NCI-H1105 (cell line): ENCODE results near the gene REM2.

ENCODE experiments used
- DNase-seq: peaks from one replicate; lab custom pipeline; 2025; lab: John Stamatoyannopoulos, UW

REM2 gene, protein sequence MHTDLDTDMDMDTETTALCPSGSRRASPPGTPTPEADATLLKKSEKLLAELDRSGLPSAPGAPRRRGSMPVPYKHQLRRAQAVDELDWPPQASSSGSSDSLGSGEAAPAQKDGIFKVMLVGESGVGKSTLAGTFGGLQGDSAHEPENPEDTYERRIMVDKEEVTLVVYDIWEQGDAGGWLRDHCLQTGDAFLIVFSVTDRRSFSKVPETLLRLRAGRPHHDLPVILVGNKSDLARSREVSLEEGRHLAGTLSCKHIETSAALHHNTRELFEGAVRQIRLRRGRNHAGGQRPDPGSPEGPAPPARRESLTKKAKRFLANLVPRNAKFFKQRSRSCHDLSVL

DNA sequence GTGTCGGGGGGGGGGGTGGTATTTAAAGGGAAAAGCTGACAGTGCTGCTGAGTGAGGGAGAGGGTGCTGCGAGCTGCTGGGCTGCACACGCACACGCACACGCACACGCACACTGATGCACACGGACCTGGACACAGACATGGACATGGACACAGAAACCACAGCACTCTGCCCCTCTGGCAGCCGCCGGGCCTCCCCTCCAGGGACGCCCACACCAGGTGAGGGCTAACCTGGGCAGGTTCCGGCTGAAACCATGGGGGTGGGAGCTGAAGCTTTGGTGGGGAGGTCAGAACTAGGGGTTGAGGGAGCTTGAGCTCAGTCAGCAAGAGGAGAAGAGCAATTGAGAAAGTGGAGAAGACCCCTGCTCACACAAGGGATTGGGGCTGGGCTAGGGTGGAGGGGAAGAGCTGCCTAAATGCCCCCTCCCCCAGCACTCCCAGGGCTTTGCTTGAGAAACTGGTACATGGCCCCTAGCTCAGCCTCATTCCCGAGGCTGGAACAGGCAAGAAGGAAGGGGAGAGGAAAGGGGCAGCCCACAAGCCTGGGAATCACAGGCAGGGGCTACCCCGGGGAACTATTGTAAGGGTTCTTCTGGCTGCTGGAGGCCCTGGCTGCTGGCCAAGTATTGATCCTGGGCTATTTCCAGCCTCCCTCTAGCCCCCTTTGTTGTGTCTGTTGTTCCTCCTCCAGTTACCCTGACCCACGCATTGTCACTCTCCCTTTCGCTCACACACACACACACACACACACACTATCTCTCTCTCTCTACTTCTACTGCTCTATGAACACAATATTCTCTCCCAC lies at the start of gene REM2:
REM2 (plus strand) TSS at position 50 of the 804 bp plus-strand sequence; CDS start at position 116, 66 bp downstream.
- peak; percentile 24 for DNase-seq

DNA sequence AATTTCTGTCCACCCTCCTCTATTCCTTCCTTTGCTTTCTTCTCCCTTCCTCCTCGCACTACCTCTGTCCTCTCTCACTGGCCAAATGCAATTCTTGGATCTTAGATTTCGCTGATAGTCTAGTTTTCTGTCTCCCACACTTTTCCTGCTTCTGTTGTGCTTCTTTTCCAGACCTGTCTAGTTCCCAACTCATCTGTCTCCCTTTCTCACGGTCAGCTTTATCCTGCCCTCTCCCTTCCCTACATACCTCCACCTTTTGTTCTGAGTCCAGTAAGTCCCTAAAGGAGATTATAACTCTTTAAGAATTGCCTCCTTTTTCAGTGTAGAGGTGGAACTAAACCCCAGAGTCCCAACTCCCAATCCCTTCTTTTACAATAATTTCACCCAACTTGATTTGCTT lies 47.5 kb upstream of the REM2 start:
- DNase-seq: no peak

DNA sequence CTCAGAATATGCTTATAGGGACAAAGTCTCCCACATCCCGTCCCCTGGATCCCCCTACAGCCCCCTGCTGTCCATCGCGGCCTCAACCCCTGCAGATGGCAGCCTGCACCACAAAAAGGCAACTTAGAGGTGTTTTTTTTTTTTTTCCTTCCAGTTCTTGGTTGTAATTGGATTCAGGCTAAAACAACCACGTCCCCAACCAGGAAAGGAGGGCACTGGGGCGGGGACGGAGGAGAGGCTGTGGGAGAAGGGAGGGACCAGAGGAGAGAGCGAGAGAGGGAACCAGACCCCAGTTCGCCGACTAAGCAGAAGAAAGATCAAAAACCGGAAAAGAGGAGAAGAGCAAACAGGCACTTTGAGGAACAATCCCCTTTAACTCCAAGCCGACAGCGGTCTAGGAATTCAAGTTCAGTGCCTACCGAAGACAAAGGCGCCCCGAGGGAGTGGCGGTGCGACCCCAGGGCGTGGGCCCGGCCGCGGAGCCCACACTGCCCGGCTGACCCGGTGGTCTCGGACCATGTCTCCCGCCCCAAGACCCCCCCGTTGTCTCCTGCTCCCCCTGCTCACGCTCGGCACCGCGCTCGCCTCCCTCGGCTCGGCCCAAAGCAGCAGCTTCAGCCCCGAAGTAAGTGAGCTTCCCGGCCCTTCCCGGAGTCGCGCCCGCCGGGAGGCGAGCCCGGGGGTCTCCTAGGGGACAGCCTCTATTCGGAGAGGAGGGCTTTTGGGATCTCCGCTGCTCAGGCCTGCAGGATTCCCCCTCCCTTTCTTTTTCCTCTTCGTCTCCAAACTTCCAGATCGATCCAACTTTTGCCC lies 46.5 kb upstream of the REM2 start, which contains the start of gene MMP14:
MMP14 (plus strand) TSS at position 285 of the 813 bp plus-strand sequence; CDS start at position 518, 233 bp downstream.
- DNase-seq: peak; percentile 49

DNA sequence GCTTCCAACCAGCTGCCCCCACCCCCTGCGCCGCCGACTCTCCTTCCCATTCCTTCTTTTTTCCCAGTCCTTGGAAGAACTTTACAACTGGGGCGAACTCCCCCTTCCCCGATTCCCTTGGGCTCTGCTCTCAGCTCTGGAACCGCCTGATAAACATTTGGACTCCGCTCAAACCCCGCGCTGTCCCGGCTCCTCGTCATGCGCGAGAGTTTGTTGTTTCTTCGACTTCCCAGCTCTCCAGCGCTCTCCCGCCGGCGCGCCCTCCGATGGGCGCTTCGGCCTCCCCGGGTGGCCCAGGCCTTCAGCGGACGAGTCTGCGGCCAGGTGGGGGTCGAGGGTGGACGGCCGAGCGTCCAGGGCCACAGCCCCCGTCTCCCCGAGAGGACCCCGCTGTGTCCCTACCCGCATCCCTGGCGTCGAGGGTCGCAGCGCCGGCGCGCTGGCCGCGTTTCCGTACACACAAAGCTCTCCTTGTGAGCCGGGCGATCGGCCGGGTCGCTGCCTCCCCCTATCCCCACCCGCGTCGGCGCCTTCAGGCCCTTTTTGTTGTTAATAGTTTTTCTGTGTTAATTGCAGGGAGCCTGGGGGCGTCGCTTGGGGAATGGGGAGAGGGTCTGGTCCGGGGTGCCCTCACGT lies 45.8 kb upstream of the REM2 start:
- DNase-seq: peak; percentile 25

DNA sequence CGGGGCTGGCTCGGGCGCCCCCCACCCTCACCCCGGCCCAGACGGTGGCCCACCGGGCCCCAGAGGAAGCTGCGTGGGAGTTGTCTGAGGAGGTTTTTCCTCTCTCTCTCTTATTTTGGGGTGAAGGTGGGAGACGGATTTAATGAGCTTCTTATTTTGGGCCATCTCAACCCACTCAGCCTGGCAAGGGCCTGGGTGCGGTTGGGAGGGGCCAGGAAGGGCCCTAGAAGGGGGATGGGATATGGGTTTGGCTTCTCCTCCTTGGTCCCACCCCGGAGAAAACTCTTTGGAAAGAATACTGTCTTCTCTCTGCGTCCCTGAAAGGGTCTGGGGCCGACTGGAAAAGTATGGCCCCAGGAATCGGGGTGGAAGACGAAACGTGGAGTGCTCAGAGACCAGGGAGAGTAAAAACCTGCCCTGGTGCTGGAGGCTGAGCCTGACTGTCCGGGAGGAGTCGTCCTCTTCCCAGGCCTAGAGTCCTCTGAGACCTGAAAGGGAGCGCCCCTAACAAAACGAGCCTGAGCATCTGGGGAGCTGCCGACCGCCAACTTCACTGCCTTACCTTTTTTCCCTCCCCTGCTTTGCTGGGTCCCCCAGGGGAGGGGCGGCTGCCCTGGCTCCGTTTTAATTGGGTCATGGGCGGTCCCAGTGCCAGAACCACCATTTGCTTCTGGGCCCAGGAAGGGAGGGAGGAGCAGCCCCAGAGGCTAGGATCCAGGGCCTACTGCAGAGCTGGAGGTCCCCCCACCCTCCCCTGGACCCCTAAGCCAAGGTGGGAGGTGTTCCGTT lies 45.1 kb upstream of the REM2 start:
- DNase-seq: no peak

DNA sequence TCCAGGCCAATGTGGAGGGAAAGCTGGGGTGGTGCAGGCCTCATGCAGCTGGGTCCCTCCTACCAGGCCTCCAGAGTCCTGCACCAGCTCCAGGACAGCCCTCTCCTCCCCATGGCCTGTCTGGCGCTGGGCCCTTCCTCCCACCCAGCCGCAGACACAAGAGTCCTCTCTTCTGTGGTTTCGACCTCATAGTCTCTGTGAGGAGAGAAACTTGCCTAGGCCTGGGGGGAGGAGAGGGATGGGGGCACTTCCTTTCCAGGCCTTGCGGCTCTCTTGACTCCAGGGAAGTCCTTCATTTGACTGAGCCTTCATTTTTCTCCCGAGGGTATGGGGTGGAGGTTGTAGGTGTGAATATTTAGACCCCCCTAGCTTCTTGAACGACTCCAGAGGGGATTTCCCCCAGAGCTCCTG lies 44.4 kb upstream of the REM2 start:
- no peak for DNase-seq

DNA sequence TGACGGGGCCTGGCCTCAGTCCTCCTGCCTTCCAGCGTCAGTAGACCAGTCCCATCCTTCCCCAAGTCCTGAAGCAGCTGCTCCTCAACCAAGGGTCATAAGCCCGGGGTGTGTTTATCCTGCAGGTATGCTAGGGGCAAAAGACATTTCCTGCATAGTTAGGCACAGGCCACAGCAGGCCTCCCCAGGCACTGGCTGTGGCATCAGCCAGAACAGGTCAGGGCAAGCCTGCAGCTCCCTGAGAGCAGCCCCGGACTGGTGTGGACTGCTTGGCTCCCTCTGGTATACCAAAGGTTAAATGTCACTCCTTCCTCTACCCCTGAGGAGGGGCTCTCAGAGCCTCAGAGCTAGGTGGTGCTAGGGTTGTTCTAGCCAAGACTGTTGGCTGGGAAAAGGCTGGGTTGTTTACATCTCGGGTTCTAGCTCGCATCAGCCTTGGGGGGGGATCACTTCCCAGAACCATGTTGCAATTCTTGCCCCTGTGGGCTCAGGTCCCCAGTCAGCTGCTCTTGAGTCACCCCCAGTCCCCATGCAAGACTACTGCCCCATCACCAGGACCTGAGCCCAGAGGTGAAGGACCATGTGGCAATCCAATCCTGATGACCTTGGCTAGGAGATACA lies 43.8 kb upstream of the REM2 start:
- DNase-seq: no peak

DNA sequence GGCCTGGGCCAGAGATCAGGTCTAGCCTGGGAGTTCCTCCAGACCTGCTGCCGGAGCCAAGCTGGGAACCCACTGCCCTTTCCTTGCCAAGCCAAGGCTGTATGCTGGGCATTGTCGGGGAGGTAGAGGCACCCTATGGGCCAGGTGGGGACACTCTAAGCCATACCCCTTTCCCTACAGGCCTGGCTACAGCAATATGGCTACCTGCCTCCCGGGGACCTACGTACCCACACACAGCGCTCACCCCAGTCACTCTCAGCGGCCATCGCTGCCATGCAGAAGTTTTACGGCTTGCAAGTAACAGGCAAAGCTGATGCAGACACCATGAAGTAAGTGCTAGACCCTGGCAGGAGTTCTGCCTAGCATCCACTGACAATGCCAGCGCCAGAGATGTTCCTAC lies 41.7 kb upstream of the REM2 start:
- DNase-seq: no peak

DNA sequence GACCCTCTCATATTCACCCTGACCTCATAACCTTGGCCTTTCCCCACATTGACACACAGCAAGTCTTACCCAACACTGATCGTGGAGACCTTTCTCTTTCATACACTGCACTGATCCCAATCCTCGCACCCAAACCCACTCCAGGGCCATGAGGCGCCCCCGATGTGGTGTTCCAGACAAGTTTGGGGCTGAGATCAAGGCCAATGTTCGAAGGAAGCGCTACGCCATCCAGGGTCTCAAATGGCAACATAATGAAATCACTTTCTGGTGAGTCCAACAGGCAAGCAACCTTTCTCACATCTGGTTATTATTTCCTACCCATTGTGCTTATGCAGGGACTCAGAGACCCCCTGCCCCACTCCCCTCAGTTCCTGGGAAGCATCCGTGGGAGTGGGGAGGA lies 41.3 kb upstream of the REM2 start:
- DNase-seq: no peak

DNA sequence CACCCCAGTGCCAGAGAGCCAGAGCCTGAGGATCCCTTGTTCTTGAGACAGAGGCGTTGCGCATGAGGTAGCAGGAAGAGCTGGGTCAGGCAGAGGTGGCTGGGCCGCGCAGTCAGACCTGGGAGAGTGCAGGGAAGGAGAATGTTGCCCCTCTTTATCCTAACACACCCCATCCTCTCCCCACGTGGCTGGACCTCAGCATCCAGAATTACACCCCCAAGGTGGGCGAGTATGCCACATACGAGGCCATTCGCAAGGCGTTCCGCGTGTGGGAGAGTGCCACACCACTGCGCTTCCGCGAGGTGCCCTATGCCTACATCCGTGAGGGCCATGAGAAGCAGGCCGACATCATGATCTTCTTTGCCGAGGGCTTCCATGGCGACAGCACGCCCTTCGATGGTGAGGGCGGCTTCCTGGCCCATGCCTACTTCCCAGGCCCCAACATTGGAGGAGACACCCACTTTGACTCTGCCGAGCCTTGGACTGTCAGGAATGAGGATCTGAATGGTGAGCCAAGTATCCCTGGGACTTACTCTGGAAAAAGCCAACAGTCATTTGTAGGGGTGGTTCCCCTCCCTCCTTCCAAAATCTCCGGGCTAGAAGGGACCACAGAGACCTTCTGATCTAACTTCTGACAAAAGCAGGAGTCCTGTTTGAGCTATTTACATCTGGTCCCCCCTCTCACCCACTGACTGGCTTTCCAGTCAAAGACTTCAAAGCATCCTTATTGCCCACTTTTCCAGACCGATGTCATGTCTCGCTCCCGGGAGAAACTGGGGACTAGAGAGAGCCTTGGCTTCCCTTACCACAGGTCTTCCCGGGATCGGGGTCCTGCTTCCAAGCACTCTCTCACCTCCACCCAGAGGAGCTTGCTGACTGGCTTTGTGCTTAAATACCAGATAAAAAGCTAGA lies 40.6 kb upstream of the REM2 start:
- DNase-seq: no peak

DNA sequence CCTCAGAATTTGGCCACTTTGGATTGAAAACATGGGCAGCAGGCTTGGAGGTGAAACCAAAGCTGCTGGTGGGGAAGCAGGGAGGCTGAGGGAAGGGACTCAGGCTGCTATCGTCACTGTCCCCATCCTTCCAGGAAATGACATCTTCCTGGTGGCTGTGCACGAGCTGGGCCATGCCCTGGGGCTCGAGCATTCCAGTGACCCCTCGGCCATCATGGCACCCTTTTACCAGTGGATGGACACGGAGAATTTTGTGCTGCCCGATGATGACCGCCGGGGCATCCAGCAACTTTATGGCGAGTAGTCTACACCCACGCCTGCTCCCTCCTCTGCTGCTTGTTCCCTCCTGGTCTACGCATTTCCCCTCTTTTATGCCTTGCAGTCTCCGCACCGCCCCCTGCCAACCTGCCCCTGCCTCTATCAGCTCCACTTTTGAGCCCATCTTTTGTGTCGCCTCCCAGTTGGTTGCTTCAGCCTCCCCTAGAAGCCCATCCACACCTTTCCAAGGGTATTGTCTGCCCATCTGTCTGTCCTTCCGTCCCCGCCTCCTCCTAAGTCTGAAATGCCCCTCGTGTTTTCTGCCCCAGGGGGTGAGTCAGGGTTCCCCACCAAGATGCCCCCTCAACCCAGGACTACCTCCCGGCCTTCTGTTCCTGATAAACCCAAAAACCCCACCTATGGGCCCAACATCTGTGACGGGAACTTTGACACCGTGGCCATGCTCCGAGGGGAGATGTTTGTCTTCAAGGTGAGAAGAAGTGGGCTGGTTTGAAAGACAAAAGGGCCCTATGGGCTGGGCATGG lies 39.7 kb upstream of the REM2 start:
- no peak for DNase-seq

DNA sequence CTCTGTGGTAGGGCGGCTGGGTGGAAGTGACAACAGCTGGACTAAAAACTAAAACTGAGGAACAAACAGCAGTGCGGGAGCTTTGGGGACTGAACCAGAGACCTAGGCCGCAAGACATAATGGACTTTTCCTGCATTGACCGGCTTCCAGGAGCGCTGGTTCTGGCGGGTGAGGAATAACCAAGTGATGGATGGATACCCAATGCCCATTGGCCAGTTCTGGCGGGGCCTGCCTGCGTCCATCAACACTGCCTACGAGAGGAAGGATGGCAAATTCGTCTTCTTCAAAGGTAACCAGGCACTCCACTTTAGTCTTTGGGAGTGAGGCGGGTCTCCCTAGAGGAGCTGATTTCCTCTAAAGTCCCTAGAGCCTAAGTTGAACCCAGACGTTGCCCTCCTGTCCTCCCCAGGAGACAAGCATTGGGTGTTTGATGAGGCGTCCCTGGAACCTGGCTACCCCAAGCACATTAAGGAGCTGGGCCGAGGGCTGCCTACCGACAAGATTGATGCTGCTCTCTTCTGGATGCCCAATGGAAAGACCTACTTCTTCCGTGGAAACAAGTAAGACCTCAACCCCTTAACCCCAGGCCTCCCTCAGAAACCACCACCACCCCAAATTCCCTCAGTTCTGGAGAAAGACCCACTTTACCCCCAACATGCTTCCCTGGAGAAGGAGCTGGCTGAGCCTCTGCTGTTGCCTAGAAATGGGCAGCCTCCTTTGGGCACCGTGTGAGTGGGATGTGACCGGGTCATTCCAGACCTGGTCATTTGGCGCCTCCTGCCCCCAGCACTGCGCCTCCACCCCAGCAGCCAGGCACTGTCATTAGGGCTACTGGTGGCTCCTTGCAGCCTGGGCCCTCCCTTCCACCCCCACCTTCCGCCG lies 38.6 kb upstream of the REM2 start:
- DNase-seq: no peak

DNA sequence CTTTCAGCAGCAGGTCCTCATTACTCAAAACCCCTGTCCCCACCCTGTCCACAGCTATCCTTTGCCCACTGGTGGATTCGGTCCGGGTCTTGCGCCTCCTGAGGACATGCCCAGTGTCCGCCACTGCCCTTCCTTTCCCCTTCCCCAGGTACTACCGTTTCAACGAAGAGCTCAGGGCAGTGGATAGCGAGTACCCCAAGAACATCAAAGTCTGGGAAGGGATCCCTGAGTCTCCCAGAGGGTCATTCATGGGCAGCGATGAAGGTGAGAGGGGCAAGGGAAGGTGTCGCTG lies 38.0 kb upstream of the REM2 start:
- no peak for DNase-seq

DNA sequence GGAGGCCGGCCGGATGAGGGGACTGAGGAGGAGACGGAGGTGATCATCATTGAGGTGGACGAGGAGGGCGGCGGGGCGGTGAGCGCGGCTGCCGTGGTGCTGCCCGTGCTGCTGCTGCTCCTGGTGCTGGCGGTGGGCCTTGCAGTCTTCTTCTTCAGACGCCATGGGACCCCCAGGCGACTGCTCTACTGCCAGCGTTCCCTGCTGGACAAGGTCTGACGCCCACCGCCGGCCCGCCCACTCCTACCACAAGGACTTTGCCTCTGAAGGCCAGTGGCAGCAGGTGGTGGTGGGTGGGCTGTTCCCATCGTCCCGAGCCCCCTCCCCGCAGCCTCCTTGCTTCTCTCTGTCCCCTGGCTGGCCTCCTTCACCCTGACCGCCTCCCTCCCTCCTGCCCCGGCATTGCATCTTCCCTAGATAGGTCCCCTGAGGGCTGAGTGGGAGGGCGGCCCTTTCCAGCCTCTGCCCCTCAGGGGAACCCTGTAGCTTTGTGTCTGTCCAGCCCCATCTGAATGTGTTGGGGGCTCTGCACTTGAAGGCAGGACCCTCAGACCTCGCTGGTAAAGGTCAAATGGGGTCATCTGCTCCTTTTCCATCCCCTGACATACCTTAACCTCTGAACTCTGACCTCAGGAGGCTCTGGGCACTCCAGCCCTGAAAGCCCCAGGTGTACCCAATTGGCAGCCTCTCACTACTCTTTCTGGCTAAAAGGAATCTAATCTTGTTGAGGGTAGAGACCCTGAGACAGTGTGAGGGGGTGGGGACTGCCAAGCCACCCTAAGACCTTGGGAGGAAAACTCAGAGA lies 37.0 kb upstream of the REM2 start:
- no peak for DNase-seq

DNA sequence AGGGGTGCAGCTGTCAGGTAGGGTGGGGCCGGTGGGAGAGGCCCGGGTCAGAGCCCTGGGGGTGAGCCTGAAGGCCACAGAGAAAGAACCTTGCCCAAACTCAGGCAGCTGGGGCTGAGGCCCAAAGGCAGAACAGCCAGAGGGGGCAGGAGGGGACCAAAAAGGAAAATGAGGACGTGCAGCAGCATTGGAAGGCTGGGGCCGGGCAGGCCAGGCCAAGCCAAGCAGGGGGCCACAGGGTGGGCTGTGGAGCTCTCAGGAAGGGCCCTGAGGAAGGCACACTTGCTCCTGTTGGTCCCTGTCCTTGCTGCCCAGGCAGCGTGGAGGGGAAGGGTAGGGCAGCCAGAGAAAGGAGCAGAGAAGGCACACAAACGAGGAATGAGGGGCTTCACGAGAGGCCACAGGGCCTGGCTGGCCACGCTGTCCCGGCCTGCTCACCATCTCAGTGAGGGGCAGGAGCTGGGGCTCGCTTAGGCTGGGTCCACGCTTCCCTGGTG lies 36.2 kb upstream of the REM2 start:
- no peak for DNase-seq

DNA sequence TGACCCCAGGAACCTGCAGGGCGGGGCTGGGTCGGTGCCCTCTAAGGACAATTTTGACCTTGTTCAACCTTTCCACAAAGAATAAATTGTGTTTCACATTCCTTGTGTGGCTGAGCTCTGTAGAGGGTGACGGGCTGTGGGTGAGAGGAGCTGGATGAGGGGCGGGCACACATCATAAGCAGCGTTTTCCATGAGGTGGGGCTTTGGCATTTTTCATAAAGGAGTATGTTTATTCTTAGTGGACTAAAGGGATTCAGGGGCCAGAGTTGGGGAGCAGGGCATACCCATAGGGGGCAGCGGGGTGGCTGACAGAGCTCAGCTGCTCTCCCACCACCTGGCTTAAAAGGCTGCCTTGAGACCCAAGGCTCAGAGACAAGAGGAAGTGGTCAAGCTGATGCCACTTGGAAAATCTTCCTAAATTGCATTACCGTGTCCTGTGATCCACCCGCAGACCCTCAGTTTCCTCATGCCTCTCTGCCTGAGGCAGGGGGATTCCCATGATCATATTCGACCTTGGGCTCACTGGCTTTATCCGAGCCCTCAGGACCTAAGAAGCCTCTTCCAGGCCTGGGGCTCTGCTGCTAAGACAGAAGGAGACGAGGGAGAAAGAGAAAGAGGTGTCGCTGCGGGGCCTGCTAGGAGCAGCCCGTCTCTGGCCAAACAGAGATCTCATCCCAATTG lies 35.2 kb upstream of the REM2 start:
- DNase-seq: no peak
